SK-N-SH (cell line): ENCODE data around the gene DUT. TPM values are rescaled to one million over a fixed set of nuclear protein-coding genes. Genes with fewer than 3 reads are reported as not detected.

Experiments
- CTCF ChIA-PET: fragments of 300-600, 350-600 bp; formaldehyde crosslinking; extraction: SDS; loops from one replicate; lab custom pipeline; 2021; lab: Yijun Ruan, JAX
- POLR2A ChIA-PET: fragments of 350-600 bp; sonication (Branson Sonifier 250); formaldehyde crosslinking; extraction: SDS; loops from one replicate; lab custom pipeline; 2020; ENCODE audit warnings: antibody characterized with exemption, inconsistent platforms; lab: Yijun Ruan, JAX
- DNase-seq: peaks from one replicate; pipeline ENCODE4 v3.0.0; 2012
- H2AFZ ChIP-seq: fragments of 200-600 bp; sonication (generic); 2 replicates; pipeline ENCODE4 v1.8.1; 2016; ENCODE audit warnings: antibody characterized with exemption, mild to moderate bottlenecking, low read depth
- H3F3A ChIP-seq: fragments of 200-600 bp; sonication (generic); replicated peaks from 2 replicates; pipeline ENCODE3; 2016; ENCODE audit warnings: antibody characterized with exemption, mild to moderate bottlenecking; ENCODE audit not compliant: insufficient read depth
- H3K27ac ChIP-seq, 2 experiments: fragments of 200-500 bp in 1 of 2; fragments of 200-600 bp in 1 of 2; sonication (Bioruptor generic) in 1 of 2; sonication (generic), shearing (Covaris generic) in 1 of 2; 2 replicates each; pipeline versions ENCODE4 v1.5.1 to v1.6.1; 2014 to 2016; ENCODE audit warnings: low read depth in 2 of 2, inconsistent platforms in 1 of 2, low read length in 1 of 2, mild to moderate bottlenecking in 1 of 2, mixed read lengths in 1 of 2
- H3K27me3 ChIP-seq: fragments of 200-600 bp; sonication (generic), shearing (Covaris generic); 2 replicates; pipeline ENCODE4 v1.6.1; 2016; ENCODE audit warnings: mixed run types; ENCODE audit not compliant: insufficient read depth
- H3K36me3 ChIP-seq, 2 experiments: fragments of 200-500 bp in 1 of 2; fragments of 200-600 bp in 1 of 2; sonication (Bioruptor generic) in 1 of 2; sonication (generic) in 1 of 2; replicated peaks in 1 of 2; 2 replicates each; pipeline versions ENCODE3 to v1.5.1; 2014 to 2016; ENCODE audit warnings: low read length in 1 of 2, mild to moderate bottlenecking in 1 of 2; ENCODE audit not compliant: insufficient read depth in 2 of 2, control insufficient read depth in 1 of 2
- H3K4me1 ChIP-seq, 2 experiments: fragments of 200-500 bp in 1 of 2; fragments of 200-600 bp in 1 of 2; sonication (Bioruptor generic) in 1 of 2; sonication (generic), shearing (Covaris generic) in 1 of 2; 2 replicates each; pipeline versions ENCODE4 v1.5.1 to v1.6.1; 2014 to 2016; ENCODE audit warnings: low read depth in 1 of 2, low read length in 1 of 2, mixed run types in 1 of 2; ENCODE audit not compliant: insufficient read depth in 2 of 2, control insufficient read depth in 1 of 2
- H3K4me2 ChIP-seq: fragments of 200-600 bp; sonication (generic), shearing (Covaris generic); 2 replicates; pipeline ENCODE4 v1.6.1; 2017; ENCODE audit warnings: mixed run types
- H3K4me3 ChIP-seq, 2 experiments: fragments of 200-500 bp in 1 of 2; fragments of 200-600 bp in 1 of 2; sonication (Bioruptor generic) in 1 of 2; sonication (generic), shearing (Covaris generic) in 1 of 2; 2 replicates each; pipeline versions ENCODE4 v1.5.1 to v1.8.1; 2014 to 2016; ENCODE audit warnings: low read depth in 2 of 2, inconsistent platforms in 1 of 2, low read length in 1 of 2, mild to moderate bottlenecking in 1 of 2, mixed read lengths in 1 of 2, moderate library complexity in 1 of 2
- H3K79me2 ChIP-seq: fragments of 200-600 bp; sonication (generic); 2 replicates; pipeline ENCODE4 v1.8.1; 2017; ENCODE audit warnings: mild to moderate bottlenecking; ENCODE audit not compliant: insufficient read depth
- H3K9ac ChIP-seq: fragments of 200-600 bp; sonication (generic); 2 replicates; pipeline ENCODE4 v1.6.1; 2017; ENCODE audit warnings: mixed run types
- H3K9me2 ChIP-seq: fragments of 200-600 bp; sonication (generic); 2 replicates; pipeline ENCODE4 v1.6.1; 2017; ENCODE audit warnings: mixed run types
- H3K9me3 ChIP-seq: fragments of 200-600 bp; sonication (generic); 2 replicates; pipeline ENCODE4 v1.6.1; 2017; ENCODE audit warnings: mixed run types, mild to moderate bottlenecking, moderate library complexity
- H4K20me1 ChIP-seq: fragments of 200-600 bp; sonication (generic); 2 replicates; pipeline ENCODE4 v1.6.1; 2017; ENCODE audit warnings: mild to moderate bottlenecking, mixed run types; ENCODE audit not compliant: insufficient read depth
- CTCF ChIP-seq: fragments of 200-600 bp; sonication (generic); IDR thresholded peaks from 2 replicates; pipeline ENCODE4 v1.6.1; 2017; ENCODE audit warnings: antibody characterized with exemption, mild to moderate bottlenecking, moderate library complexity
- ELF1 ChIP-seq: IDR thresholded peaks from 2 replicates; pipeline ENCODE4 v1.4.0; 2012
- EZH2phosphoT487 ChIP-seq: fragments of 200-600 bp; sonication (generic); IDR thresholded peaks from 2 replicates; pipeline ENCODE4 v1.6.1; 2017; ENCODE audit warnings: low read depth, mixed run types, mild to moderate bottlenecking, antibody characterized with exemption, moderate library complexity, borderline replicate concordance
- FOXJ3 ChIP-seq: sonication (generic); formaldehyde crosslinking; IDR thresholded peaks from 2 replicates; pipeline ENCODE4 v1.5.1; 2020; ENCODE audit warnings: mild to moderate bottlenecking, missing genetic modification reagents
- JUND ChIP-seq: IDR thresholded peaks from 2 replicates; pipeline ENCODE4 v1.4.0; 2012
- MXI1 ChIP-seq: IDR thresholded peaks from 2 replicates; pipeline ENCODE4 v1.6.1; 2012; ENCODE audit warnings: mild to moderate bottlenecking, low read depth, low read length, improper control_type of control experiment
- NFIC ChIP-seq: IDR thresholded peaks from 2 replicates; pipeline ENCODE4 v1.4.0; 2012; ENCODE audit warnings: borderline replicate concordance
- NRF1 ChIP-seq: IDR thresholded peaks from 2 replicates; pipeline ENCODE4 v1.6.1; 2012; ENCODE audit warnings: low read depth, mild to moderate bottlenecking, low read length
- PBX3 ChIP-seq: IDR thresholded peaks from 2 replicates; pipeline ENCODE4; 2012
- POLR2AphosphoS5 ChIP-seq: IDR thresholded peaks from 2 replicates; pipeline ENCODE4 v1.6.1; 2012; ENCODE audit warnings: low read depth, low read length
- RAD21 ChIP-seq: IDR thresholded peaks from 2 replicates; pipeline ENCODE4 v1.6.1; 2012; ENCODE audit warnings: mild to moderate bottlenecking, low read length
- RCOR1 ChIP-seq: fragments of 150-350 bp; IDR thresholded peaks from 2 replicates; pipeline ENCODE4 v1.6.1; 2017; ENCODE audit warnings: antibody characterized with exemption, low read length
- RFX5 ChIP-seq: IDR thresholded peaks from 2 replicates; pipeline ENCODE4 v1.6.1; 2012; ENCODE audit warnings: mild to moderate bottlenecking, improper control_type of control experiment, low read length
- SIN3A ChIP-seq: IDR thresholded peaks from 2 replicates; pipeline ENCODE4 v1.6.1; 2012; ENCODE audit warnings: low read depth, mild to moderate bottlenecking, low read length, moderate library complexity, borderline replicate concordance
- SMC3 ChIP-seq: IDR thresholded peaks from 2 replicates; pipeline ENCODE4 v1.6.1; 2012; ENCODE audit warnings: low read depth, low read length, improper control_type of control experiment
- YY1 ChIP-seq: IDR thresholded peaks from 2 replicates; pipeline ENCODE4 v1.4.0; 2012; ENCODE audit warnings: low read depth, mild to moderate bottlenecking
- ZBTB33 ChIP-seq: IDR thresholded peaks from 2 replicates; pipeline ENCODE4 v1.4.0; 2012; ENCODE audit warnings: low read depth, borderline replicate concordance
- WGBS: methylation state at CpG from one replicate; pipeline ENCODE4 v1.1.6; 2017; ENCODE audit warnings: low lambda C conversion rate; 5-methylcytosine and 5-hydroxymethylcytosine counted together
- polyA plus RNA-seq, 3 experiments: library from polyadenylated mRNA; depleted of rRNA; stranded (reverse); fragments of >200 nt; gene quantifications; 2 replicates each; pipeline ENCODE4 v1.2.3, GENCODE V29; 2012
- TF ChIP-seq, protein P1 (sequence below): IDR thresholded peaks from 2 replicates; pipeline ENCODE4 v1.4.0; 2012; ENCODE audit warnings: low read depth
- TF ChIP-seq, protein P2 (sequence below): fragments of 150-350 bp; IDR thresholded peaks from 2 replicates; pipeline ENCODE4 v1.6.1; 2016; ENCODE audit warnings: mild to moderate bottlenecking, low read depth, low read length
- TF ChIP-seq, protein P3 (sequence below): IDR thresholded peaks from 2 replicates; pipeline ENCODE4 v1.6.1; 2012; ENCODE audit warnings: mild to moderate bottlenecking, low read depth, low read length, moderate library complexity

The DUT gene
- polyA plus RNA-seq, 1 of the 3 experiments (the other 2 are of a cell fraction) = 79.3 TPM

DNA sequence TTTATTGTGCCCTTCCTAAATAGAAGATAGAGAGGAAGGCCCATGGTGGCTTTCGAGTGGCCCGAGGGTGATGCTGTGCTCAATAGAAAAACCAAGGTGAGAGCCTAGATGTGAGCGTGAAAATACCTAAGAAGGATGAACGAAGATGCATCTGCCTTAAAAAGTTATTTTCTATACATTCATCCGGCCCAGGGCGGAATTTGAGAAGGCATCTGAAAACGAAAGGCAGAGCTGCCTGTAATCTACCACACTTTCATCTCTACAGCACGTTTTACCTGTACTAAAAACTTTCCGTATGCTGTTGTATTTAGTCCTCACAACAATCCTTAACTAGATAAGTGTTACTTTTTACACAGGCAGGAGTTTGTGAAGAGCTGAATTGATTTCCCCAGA, 1.4 kb downstream of the DUT start:
- Histone ChIP-seq H3K9ac (peak overlapping the region; percentile 92; the same call in 1 of the 2 replicates), H3K27ac (no peak overlapping the region; a peak in 1 of 4 replicates), H3K9me3 (no peaks in the 10 kb centered on the region), H3K4me3 (peak overlapping the region; percentile 77 to 95), H3K79me2 (peaks cover 35% of the 10 kb centered on the region), H3F3A (peaks cover 12% of the 10 kb centered on the region), H3K4me1 (peaks cover 7 to 17% of the 10 kb centered on the region in 2 experiments; a peak in 3 of 4 replicates), H3K4me2 (peak overlapping the region; percentile 99), H3K36me3 (peaks cover 33 to 47% of the 10 kb centered on the region in 2 experiments), H4K20me1 (peaks cover 7% of the 10 kb centered on the region; the same call in 1 of the 2 replicates), H3K9me2 (no peaks in the 10 kb centered on the region), H2AFZ (no peak overlapping the region; the same call in none of the 2 replicates), H3K27me3 (no peaks in the 10 kb centered on the region)
- ChIA-PET CTCF (interaction anchor here (0.7 to 3.7 kb wide), 3 partner anchors 8 to 25 kb away, joined by 3 to 19 read pairs (median 9); no protein-coding TSS in a partner anchor), POLR2A (interaction anchor here (0.7 to 1.2 kb wide), 2 partner anchors 8 to 795 kb away, joined by 3 read pairs; no protein-coding TSS in a partner anchor)
- 15% methylated on average over 9 of the region's 9 CpGs for WGBS
- no peak for DNase-seq
- TF ChIP-seq YY1 (no peak), FOXJ3 (CRISPR knock-in tag) (no peak), ZBTB33 (no peak), POLR2AphosphoS5 (no peak), RAD21 (no peak), MXI1 (no peak), RCOR1 (no peak), NFIC (no peak), ELF1 (no peak), SMC3 (no peak), EZH2phosphoT487 (no peak), NRF1 (no peak), CTCF (no peak), RFX5 (no peak), SIN3A (no peak), PBX3 (no peak), JUND (no peak)
- TF ChIP-seq, protein P1, sequence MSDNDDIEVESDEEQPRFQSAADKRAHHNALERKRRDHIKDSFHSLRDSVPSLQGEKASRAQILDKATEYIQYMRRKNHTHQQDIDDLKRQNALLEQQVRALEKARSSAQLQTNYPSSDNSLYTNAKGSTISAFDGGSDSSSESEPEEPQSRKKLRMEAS = no peak
- TF ChIP-seq, protein P2, sequence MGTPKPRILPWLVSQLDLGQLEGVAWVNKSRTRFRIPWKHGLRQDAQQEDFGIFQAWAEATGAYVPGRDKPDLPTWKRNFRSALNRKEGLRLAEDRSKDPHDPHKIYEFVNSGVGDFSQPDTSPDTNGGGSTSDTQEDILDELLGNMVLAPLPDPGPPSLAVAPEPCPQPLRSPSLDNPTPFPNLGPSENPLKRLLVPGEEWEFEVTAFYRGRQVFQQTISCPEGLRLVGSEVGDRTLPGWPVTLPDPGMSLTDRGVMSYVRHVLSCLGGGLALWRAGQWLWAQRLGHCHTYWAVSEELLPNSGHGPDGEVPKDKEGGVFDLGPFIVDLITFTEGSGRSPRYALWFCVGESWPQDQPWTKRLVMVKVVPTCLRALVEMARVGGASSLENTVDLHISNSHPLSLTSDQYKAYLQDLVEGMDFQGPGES = no peak
- TF ChIP-seq, protein P3, sequence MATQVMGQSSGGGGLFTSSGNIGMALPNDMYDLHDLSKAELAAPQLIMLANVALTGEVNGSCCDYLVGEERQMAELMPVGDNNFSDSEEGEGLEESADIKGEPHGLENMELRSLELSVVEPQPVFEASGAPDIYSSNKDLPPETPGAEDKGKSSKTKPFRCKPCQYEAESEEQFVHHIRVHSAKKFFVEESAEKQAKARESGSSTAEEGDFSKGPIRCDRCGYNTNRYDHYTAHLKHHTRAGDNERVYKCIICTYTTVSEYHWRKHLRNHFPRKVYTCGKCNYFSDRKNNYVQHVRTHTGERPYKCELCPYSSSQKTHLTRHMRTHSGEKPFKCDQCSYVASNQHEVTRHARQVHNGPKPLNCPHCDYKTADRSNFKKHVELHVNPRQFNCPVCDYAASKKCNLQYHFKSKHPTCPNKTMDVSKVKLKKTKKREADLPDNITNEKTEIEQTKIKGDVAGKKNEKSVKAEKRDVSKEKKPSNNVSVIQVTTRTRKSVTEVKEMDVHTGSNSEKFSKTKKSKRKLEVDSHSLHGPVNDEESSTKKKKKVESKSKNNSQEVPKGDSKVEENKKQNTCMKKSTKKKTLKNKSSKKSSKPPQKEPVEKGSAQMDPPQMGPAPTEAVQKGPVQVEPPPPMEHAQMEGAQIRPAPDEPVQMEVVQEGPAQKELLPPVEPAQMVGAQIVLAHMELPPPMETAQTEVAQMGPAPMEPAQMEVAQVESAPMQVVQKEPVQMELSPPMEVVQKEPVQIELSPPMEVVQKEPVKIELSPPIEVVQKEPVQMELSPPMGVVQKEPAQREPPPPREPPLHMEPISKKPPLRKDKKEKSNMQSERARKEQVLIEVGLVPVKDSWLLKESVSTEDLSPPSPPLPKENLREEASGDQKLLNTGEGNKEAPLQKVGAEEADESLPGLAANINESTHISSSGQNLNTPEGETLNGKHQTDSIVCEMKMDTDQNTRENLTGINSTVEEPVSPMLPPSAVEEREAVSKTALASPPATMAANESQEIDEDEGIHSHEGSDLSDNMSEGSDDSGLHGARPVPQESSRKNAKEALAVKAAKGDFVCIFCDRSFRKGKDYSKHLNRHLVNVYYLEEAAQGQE = no peak
